ENCODE data around the gene XPR1.

The XPR1 gene

GRCh38 chr1:180627411-180627810 is 4.4 kb upstream of the XPR1 start:
- H4K20me1 ChIP-seq (ENCODE audit: low read depth, low read length) = no peaks in the 10 kb centered on the region
- no peak overlapping the region for H3K27ac ChIP-seq (ENCODE audit: low read depth, low read length)
- H3K4me3 ChIP-seq (ENCODE audit: insufficient read depth, low read length, poor library complexity, severe bottlenecking) = no peak overlapping the region
- no peaks in the 10 kb centered on the region for H3K9me2 ChIP-seq (replicated peaks; ENCODE audit: insufficient read depth, low read length)
- no peak overlapping the region for H2AFZ ChIP-seq (ENCODE audit: low read depth, low read length, severe bottlenecking)
- H3K79me2 ChIP-seq (ENCODE audit: insufficient read depth, low read length) = no peaks in the 10 kb centered on the region
- H3K9me3 ChIP-seq (ENCODE audit: insufficient read depth, low read length) = no peaks in the 10 kb centered on the region
- no peaks in the 10 kb centered on the region for H3K27me3 ChIP-seq (ENCODE audit: low read length)
- no peak overlapping the region for H3K4me2 ChIP-seq (ENCODE audit: low read depth, low read length, poor library complexity, severe bottlenecking)
- TF ChIP-seq CTCF (IDR thresholded peaks at IDR 0.05; ENCODE audit: insufficient read depth, low read length, poor library complexity, severe bottlenecking) (no peak), EZH2phosphoT487 (conservative IDR thresholded peaks at IDR 0.05; ENCODE audit: low read length) (no peak)
- no peak overlapping the region for H3K9ac ChIP-seq (ENCODE audit: low read length)
- no peaks in the 10 kb centered on the region for H3K36me3 ChIP-seq (ENCODE audit: low read length)
- no peaks in the 10 kb centered on the region for H3F3A ChIP-seq (ENCODE audit: insufficient read depth)

GRCh38 chr1:180628646-180629045 is 3.2 kb upstream of the XPR1 start:
- Histone ChIP-seq H3K79me2 (ENCODE audit: insufficient read depth, low read length) (peaks cover 2% of the 10 kb centered on the region; the same call in 1 of the 2 replicates), H3K27ac (ENCODE audit: low read depth, low read length) (no peak overlapping the region), H3K4me3 (ENCODE audit: insufficient read depth, low read length, poor library complexity, severe bottlenecking) (no peak overlapping the region), H3K9me2 (replicated peaks; ENCODE audit: insufficient read depth, low read length) (no peaks in the 10 kb centered on the region), H3F3A (ENCODE audit: insufficient read depth) (no peaks in the 10 kb centered on the region), H3K27me3 (ENCODE audit: low read length) (no peaks in the 10 kb centered on the region), H3K9me3 (ENCODE audit: insufficient read depth, low read length) (no peaks in the 10 kb centered on the region), H4K20me1 (ENCODE audit: low read depth, low read length) (no peaks in the 10 kb centered on the region), H3K4me2 (ENCODE audit: low read depth, low read length, poor library complexity, severe bottlenecking) (no peak overlapping the region), H2AFZ (ENCODE audit: low read depth, low read length, severe bottlenecking) (no peak overlapping the region), H3K9ac (ENCODE audit: low read length) (no peak overlapping the region), H3K36me3 (ENCODE audit: low read length) (no peaks in the 10 kb centered on the region)
- TF ChIP-seq CTCF (IDR thresholded peaks at IDR 0.05; ENCODE audit: insufficient read depth, low read length, poor library complexity, severe bottlenecking) (no peak), EZH2phosphoT487 (conservative IDR thresholded peaks at IDR 0.05; ENCODE audit: low read length) (no peak)

- Histone ChIP-seq H4K20me1 (ENCODE audit: low read depth, low read length) (no peaks in the 10 kb centered on the region), H3F3A (ENCODE audit: insufficient read depth) (no peaks in the 10 kb centered on the region), H3K27ac (ENCODE audit: low read depth, low read length) (no peak overlapping the region), H3K9ac (ENCODE audit: low read length) (no peak overlapping the region), H2AFZ (ENCODE audit: low read depth, low read length, severe bottlenecking) (no peak overlapping the region), H3K79me2 (ENCODE audit: insufficient read depth, low read length) (peaks cover 14% of the 10 kb centered on the region; the same call in 1 of the 2 replicates), H3K4me3 (ENCODE audit: insufficient read depth, low read length, poor library complexity, severe bottlenecking) (no peak overlapping the region), H3K36me3 (ENCODE audit: low read length) (no peaks in the 10 kb centered on the region), H3K27me3 (ENCODE audit: low read length) (no peaks in the 10 kb centered on the region), H3K9me3 (ENCODE audit: insufficient read depth, low read length) (no peaks in the 10 kb centered on the region), H3K9me2 (replicated peaks; ENCODE audit: insufficient read depth, low read length) (no peaks in the 10 kb centered on the region), H3K4me2 (ENCODE audit: low read depth, low read length, poor library complexity, severe bottlenecking) (no peak overlapping the region)
- TF ChIP-seq EZH2phosphoT487 (conservative IDR thresholded peaks at IDR 0.05; ENCODE audit: low read length) = no peak
- TF ChIP-seq CTCF (IDR thresholded peaks at IDR 0.05; ENCODE audit: insufficient read depth, low read length, poor library complexity, severe bottlenecking) = no peak
Measured at GRCh38 chr1:180630408-180631193, 1.2 kb upstream of the XPR1 start.
